NCI-H128 (cell line): Measurements from ENCODE around the gene PIK3IP1.

ENCODE experiments used
- DNase-seq: peaks from one replicate; lab custom pipeline; 2025; ENCODE audit not compliant: unreplicated experiment; lab: John Stamatoyannopoulos, UW

The PIK3IP1 gene

DNA sequence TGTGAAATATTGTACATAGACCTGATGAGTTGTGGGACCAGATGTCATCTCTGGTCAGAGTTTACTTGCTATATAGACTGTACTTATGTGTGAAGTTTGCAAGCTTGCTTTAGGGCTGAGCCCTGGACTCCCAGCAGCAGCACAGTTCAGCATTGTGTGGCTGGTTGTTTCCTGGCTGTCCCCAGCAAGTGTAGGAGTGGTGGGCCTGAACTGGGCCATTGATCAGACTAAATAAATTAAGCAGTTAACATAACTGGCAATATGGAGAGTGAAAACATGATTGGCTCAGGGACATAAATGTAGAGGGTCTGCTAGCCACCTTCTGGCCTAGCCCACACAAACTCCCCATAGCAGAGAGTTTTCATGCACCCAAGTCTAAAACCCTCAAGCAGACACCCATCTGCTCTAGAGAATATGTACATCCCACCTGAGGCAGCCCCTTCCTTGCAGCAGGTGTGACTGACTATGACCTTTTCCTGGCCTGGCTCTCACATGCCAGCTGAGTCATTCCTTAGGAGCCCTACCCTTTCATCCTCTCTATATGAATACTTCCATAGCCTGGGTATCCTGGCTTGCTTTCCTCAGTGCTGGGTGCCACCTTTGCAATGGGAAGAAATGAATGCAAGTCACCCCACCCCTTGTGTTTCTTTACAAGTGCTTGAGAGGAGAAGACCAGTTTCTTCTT is 12.3 kb downstream of the PIK3IP1 start:
- DNase-seq, result no peak

DNA sequence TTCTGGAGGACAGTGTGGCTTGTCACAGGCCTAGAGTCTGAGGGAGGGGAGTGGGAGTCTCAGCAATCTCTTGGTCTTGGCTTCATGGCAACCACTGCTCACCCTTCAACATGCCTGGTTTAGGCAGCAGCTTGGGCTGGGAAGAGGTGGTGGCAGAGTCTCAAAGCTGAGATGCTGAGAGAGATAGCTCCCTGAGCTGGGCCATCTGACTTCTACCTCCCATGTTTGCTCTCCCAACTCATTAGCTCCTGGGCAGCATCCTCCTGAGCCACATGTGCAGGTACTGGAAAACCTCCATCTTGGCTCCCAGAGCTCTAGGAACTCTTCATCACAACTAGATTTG is 13.0 kb downstream of the PIK3IP1 start:
- no peak for DNase-seq

DNA sequence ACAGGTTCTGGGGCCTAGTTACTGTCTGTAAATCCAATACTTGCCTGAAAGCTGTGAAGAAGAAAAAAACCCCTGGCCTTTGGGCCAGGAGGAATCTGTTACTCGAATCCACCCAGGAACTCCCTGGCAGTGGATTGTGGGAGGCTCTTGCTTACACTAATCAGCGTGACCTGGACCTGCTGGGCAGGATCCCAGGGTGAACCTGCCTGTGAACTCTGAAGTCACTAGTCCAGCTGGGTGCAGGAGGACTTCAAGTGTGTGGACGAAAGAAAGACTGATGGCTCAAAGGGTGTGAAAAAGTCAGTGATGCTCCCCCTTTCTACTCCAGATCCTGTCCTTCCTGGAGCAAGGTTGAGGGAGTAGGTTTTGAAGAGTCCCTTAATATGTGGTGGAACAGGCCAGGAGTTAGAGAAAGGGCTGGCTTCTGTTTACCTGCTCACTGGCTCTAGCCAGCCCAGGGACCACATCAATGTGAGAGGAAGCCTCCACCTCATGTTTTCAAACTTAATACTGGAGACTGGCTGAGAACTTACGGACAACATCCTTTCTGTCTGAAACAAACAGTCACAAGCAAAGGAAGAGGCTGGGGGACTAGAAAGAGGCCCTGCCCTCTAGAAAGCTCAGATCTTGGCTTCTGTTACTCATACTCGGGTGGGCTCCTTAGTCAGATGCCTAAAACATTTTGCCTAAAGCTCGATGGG is 13.5 kb downstream of the PIK3IP1 start:
- DNase-seq, result no peak

DNA sequence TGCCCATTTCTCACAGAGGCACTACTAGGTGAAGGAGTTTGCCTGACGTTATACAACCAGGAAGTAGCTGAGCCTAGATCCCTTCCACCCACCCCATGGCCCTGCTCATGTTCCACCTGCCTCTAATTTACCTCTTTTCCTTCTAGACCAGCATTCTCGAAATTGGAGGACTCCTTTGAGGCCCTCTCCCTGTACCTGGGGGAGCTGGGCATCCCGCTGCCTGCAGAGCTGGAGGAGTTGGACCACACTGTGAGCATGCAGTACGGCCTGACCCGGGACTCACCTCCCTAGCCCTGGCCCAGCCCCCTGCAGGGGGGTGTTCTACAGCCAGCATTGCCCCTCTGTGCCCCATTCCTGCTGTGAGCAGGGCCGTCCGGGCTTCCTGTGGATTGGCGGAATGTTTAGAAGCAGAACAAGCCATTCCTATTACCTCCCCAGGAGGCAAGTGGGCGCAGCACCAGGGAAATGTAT is 14.1 kb downstream of the PIK3IP1 start:
- no peak for DNase-seq

DNA sequence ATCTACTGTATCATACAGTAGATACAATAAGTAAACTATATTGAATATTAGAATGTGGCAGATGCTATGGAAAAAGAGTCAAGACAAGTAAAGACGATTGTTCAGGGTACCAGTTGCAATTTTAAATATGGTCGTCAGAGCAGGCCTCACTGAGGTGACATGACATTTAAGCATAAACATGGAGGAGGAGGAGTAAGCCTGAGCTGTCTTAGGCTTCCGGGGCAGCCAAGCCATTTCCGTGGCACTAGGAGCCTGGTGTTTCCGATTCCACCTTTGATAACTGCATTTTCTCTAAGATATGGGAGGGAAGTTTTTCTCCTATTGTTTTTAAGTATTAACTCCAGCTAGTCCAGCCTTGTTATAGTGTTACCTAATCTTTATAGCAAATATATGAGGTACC is 14.5 kb downstream of the PIK3IP1 start:
- DNase-seq, result no peak

DNA sequence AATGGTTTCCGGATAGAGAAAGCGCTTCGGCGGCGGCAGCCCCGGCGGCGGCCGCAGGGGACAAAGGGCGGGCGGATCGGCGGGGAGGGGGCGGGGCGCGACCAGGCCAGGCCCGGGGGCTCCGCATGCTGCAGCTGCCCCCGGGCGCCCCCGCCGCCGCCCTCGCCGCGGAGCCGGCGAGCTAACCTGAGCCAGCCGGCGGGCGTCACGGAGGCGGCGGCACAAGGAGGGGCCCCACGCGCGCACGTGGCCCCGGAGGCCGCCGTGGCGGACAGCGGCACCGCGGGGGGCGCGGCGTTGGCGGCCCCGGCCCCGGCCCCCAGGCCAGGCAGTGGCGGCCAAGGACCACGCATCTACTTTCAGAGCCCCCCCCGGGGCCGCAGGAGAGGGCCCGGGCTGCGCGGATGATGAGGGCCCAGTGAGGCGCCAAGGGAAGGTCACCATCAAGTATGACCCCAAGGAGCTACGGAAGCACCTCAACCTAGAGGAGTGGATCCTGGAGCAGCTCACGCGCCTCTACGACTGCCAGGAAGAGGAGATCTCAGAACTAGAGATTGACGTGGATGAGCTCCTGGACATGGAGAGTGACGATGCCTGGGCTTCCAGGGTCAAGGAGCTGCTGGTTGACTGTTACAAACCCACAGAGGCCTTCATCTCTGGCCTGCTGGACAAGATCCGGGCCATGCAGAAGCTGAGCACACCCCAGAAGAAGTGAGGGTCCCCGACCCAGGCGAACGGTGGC is 15.7 kb downstream of the PIK3IP1 start:
- no peak for DNase-seq

DNA sequence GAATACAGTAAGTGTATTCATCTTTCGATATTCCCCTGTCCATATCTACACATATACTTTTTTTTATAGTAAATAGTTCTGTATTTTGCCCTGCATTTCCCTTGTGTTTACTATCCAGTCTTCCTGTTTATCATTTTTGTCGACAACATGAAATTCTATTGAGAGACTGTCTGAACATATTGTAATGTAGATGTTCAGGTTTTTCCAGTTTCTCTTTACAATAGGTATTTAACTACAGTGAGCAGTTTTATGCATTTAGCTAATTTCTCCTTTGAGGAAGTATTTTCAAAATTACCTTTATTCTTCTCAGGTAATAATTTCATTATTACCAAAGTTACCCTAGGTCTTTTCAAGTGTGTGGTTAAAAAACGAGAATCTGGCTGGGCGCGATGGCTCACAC is 16.7 kb downstream of the PIK3IP1 start:
- DNase-seq, result no peak

DNA sequence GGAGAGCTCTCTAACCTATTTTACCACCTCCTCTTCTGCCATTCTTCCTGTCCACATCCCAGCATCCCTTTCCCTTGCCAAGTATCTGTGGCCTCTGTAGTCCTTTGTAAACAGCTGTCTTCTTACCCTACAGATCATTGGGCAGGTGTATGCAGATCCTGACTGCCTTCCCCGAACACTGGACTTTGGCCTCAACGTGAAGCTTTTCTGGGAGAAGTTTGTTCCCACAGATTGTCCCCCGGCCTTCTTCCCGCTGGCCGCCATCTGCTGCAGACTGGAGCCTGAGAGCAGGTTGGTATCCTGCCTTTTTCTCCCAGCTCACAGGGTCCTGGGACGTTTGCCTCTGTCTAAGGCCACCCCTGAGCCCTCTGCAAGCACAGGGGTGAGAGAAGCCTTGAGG is 17.3 kb downstream of the PIK3IP1 start:
- DNase-seq, result no peak

DNA sequence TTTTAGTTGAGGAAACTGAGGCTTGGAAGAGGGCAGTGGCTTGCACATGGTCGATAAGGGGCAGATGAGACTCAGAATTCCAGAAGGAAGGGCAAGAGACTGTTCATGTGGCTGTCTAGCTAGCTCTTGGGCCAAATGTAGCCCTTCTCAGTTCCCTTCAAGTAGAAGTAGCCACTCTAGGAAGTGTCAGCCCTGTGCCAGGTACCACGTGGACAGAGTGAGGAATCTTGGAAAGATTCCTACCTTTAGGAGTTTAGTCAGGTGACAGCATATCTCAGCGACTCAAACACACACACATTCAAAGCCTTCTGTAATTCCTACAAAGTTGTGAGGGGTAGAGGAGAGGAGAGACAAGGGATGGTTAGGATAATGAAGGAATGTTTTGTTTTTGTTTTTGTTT is 18.3 kb downstream of the PIK3IP1 start:
- no peak for DNase-seq

DNA sequence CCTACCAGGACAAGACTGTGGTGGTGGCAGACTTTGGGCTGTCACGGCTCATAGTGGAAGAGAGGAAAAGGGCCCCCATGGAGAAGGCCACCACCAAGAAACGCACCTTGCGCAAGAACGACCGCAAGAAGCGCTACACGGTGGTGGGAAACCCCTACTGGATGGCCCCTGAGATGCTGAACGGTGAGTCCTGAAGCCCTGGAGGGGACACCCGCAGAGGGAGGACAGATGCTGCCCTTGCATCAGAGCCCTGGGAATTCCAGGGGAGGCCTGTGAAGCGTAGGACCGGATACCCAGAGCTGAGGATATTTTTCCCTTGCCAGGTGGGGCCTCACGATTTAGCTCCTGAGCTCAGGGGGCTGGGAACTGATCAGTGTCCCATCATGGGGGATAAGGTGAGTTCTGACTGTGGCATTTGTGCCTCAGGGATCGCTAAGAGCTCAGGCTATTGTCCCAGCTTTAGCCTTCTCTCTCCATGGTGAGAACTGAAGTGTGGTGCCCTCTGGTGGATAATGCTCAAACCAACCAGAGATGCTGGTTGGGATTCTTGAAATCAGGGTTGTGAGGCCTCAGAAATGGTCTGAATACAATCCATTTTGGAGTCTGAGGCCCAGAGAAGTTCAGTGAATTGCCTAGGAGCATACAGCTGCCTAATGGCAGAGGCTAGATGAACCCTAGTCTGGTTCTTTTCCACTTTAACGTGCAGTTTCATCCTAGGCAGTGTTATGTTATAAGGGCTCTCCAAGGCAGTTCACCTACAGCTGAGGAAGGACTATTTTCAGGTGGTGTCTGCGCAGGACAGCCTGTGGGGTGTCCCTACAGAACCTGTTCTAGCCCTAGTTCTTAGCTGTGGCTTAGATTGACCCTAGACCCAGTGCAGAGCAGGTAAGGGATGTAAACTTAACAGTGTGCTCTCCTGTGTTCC is 19.5 kb downstream of the PIK3IP1 start:
- DNase-seq, result no peak

DNA sequence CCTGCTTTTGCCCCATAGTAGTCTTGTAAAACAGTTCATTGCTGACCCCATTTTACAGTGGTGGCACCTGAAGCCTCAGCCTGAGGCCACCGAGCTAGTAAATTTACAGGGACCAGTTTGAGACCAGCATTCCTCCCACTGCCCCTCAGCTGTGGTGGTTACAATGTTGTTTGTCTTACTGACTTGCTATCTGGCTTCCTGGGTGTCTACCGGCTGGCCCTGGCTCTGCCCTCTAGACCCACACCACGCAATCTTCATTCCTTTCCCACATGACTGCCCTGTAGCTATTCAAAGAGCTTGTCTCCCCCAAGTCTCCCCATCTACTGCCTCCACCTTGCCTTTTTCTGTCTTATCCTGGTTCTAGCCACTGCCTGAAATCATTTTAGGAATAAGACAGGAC is 20.8 kb downstream of the PIK3IP1 start:
- no peak for DNase-seq

DNA sequence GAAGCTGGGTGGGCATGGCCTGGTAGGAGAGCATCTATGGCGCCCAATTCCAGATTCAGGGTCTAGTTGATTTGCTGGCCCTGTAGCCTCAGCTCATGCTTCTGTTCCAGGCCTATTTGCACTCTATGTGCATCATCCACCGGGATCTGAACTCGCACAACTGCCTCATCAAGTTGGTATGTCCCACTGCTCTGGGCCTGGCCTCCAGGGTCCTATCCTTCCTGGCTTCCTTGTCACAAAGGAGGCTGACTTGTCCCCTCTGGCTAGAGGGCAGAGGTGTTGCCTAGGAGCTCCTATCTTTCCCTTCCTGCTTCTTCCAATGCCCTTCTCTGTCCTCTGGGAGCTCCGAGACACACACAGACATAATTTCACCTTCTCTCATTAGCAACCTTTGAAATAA is 21.3 kb downstream of the PIK3IP1 start:
- DNase-seq, result no peak

DNA sequence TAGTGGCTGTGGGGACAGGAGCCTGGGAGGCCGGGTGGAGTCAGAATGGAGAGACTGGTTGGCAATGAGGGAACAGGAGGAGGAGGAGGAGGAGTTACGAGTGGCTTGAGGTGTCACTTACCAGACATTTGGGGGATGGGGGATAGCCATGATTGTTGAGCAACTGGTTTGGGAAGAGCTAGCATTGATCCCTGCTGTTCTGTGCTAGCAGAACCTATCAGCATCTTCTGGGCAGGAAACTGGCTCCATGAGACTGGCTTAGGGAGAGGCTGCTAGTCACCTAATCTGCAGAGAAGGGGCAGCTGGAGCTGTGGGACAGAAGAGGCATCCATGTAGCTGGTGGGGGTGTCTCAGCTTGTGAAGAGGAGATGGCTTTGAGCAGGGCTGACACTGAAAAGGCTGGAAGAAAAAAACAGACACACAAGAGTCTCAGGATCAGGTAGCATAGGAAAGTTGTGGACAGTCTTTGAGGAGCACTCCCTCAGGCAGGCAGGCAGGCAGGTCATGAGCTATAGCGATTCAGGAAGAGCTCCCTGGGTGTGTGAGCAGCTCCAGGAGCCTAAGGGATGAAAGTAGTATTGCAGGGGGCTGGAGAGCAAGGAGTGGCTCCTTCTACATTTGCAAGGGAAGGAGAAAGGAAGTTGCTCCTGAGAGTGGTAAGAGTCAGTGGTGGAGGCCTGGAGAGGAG is 22.3 kb downstream of the PIK3IP1 start:
- DNase-seq, result no peak

DNA sequence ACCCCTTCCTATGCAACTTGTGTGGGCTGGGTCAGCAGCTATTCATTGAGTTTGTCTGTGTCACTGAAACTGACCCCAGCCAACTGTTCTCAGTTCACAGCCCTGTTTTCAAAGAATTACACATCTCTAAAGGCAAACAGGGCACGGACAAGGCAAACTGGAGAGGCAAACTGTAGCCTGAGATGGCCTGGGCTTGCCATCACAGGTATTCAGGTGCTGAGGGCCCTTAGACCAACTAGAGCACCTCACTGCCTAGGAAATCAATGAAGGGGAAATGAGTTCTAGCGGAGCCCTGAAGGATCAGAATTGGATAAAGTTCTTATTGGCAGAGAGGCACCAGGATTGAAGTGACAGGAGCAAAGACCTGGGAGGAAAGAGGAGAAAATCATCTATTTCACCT is 24.0 kb downstream of the PIK3IP1 start:
- DNase-seq, result no peak

DNA sequence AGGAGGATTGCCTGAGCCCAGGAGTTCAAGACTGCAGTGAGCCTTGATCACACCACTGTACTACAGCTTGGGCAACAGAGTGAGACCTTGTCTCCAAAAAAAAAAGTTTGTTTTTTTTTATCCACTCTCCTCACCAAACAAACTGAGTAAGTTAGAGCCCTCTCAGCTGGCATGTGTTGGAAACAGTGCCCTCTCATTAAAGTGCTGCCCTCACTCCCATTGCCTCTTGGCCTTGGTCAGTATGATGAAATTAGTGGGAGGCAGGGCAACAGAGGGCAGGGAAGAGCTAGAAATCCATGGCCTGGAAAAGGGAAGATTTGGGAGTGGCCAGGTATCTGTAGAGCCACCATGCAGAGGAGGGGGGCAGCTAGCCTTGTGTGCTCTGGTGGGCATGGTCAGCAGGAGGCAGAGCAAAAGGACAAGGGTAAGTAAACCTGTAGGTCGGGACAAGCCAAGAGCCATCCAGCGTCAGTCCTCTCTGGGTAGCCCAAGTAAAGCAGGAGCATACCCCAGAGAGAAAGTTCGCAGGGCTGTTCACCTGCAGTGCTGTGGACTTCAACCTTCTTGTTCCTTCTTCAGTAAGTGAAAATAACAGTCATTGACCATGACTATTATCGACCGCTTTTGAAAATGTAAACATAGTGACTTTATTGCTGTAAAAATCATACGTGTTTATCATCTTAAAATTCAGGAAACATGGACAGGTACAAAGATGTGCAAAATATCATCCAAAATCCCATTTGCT is 28.2 kb downstream of the PIK3IP1 start:
- no peak for DNase-seq

DNA sequence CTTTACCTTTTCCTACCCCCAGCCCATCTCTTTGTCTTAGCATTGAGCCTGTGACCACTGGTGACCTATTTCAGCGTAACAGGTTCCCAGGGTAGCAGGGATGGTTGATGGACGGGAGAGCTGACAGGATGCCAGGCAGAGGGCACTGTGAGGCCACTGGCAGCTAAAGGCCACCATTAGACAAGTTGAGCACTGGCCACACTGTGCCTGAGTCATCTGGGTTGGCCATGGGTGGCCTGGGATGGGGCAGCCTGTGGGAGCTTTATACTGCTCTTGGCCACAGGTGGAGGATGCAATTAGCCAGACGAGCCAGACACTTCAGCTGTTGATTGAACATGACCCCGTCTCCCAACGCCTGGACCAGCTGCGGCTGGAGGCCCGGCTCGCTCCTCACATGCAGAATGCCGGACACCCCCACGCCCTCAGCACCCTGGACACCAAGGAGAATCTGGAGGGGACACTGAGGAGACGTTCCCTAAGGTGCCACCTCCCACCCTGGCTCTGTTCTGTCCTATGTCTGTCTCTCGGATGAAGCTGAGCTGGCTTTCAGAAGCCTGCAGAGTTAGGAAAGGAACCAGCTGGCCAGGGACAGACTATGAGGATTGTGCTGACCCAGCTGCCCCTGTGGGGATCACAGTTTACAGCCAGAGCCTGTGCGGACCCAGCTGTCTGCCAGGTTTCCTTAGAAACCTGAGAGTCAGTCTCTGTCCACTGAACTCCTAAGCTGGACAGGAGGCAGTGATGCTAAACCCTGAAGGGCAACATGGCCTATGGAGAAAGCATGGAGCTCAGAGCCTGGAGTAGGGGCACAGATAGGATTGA is 29.8 kb downstream of the PIK3IP1 start:
- DNase-seq, result no peak

DNA sequence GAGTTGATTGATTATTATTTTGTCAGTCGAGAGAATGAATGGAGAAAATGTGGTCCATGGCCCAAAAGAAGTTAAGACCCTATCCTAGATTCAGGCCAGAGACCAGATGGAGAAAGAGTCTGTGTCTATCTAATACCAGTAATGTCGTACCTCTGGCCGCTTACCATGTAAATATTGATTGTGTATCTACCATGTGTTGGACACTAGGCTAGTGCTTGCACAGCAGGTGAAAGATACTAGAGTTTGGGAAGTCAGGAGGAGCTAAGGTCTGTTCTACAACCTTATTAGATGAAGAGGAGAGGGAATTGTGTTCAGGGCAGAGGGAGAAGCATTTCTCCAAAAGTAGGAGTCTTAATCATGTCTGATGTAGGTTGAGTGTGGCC is 31.8 kb downstream of the PIK3IP1 start:
- DNase-seq, result no peak

DNA sequence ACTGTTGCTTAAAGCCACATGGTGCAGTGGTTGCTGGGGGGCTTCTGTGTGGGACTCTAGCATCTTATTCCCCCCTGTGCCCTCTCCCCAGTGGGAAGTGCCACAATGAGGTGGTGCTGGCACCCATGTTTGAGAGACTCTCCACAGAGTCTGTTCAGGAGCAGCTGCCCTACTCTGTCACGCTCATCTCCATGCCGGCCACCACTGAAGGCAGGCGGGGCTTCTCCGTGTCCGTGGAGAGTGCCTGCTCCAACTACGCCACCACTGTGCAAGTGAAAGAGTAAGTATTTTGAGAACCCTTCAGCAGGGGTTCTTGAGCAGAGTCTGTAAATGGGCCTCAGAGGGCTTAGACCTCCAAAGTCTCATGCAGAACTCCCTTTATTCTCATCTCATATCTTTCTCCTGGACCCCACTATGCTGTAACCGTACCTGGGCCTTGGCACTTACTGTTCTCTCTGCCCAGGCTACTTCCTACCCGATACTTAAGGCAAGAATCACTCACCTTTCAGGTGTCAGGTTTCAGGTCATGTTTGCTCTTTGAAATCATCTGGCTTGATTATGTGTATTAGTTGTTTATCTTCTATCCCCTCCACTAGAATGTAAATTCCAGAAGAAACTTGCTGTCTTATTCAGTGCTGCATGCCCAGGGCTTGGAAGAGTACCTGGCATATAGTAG is 32.4 kb downstream of the PIK3IP1 start:
- DNase-seq, result no peak

DNA sequence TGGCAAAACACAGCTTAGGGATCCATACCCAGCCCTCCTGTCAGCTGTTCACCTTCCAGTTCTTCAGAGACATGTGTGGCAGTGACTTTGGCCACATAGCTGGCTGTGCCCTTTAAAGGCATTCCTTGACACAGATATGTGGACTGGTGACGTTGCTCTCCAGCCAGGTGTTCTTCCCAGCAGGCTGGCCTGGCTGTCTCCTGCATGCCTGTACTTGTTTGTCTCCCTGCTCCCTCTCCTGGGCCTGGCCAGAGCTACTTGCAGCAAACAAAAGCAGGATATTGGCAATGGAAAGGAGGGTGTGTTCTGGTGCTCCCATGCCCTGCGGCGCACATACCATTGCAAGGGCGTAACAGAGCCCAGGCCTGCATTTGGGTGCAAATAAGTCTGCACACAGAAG is 38.3 kb downstream of the PIK3IP1 start:
- DNase-seq, result no peak
